ENCODE measurements around the gene TEKT3. TPM values are rescaled to one million over a fixed set of nuclear protein-coding genes. Genes with fewer than 3 reads are reported as not detected.

Gene TEKT3
- total RNA-seq, 6 experiments from 2014 or later, result not detected

GRCh38 chr17:15270628-15271381 lies 70.6 kb downstream of the TEKT3 start:
- intact Hi-C loops (cut with DNase I), result loop anchor here in 1 of 2 donors (5.0 kb wide), 1 partner anchor 236 kb away; no protein-coding TSS in a partner anchor
- WGBS (ENCODE audit: insufficient coverage, low coverage, low lambda C conversion rate, missing lambda C conversion rate), result 81% methylated on average over 6 of the region's 9 CpGs

GRCh38 chr17:15269780-15270089 lies 71.7 kb downstream of the TEKT3 start:
- no peak for DNase-seq
- H3K27ac ChIP-seq, result no peak overlapping the region
- ATAC-seq, result peak; percentile 16 to 50 (median 22)
- 54% methylated on average over 5 of the region's 5 CpGs for WGBS (ENCODE audit: insufficient coverage, low coverage, low lambda C conversion rate, missing lambda C conversion rate)
- H3K4me1 ChIP-seq, result no peaks in the 10 kb centered on the region
- TF ChIP-seq CTCF (IDR thresholded peaks at IDR 0.05), result no peak
- no peak for TF ChIP-seq POLR2A (IDR thresholded peaks at IDR 0.05)
- H3K4me3 ChIP-seq, result no peak overlapping the region
- no peaks in the 10 kb centered on the region for H3K27me3 ChIP-seq
- intact Hi-C loops (cut with DNase I), result loop anchor here (5.0 to 10.0 kb wide), 2 partner anchors 235 to 238 kb away; no protein-coding TSS in a partner anchor
- H3K36me3 ChIP-seq, result no peaks in the 10 kb centered on the region
- H3K9me3 ChIP-seq, result no peaks in the 10 kb centered on the region

More at GRCh38 chr17:15270628-15271381, 70.6 kb downstream of the TEKT3 start:
- Histone ChIP-seq H3K36me3 (no peaks in the 10 kb centered on the region), H3K27me3 (no peaks in the 10 kb centered on the region), H3K4me1 (no peaks in the 10 kb centered on the region), H3K4me3 (no peak overlapping the region), H3K9me3 (no peaks in the 10 kb centered on the region), H3K27ac (no peak overlapping the region)
- TF ChIP-seq CTCF (IDR thresholded peaks at IDR 0.05), result no peak
- TF ChIP-seq POLR2A (IDR thresholded peaks at IDR 0.05), result no peak
- ATAC-seq (no peak), DNase-seq (no peak)

GRCh38 chr17:15269087-15269779 lies 72.2 kb downstream of the TEKT3 start:
- no peak for TF ChIP-seq POLR2A (IDR thresholded peaks at IDR 0.05)
- no peak for TF ChIP-seq CTCF (IDR thresholded peaks at IDR 0.05)
- Histone ChIP-seq H3K36me3 (no peaks in the 10 kb centered on the region), H3K27me3 (no peaks in the 10 kb centered on the region), H3K4me3 (no peak overlapping the region), H3K9me3 (no peaks in the 10 kb centered on the region), H3K27ac (no peak overlapping the region), H3K4me1 (no peaks in the 10 kb centered on the region)
- intact Hi-C loops (cut with DNase I), result loop anchor here in 1 of 2 donors (10.0 kb wide), 1 partner anchor 236 kb away; no protein-coding TSS in a partner anchor
- ATAC-seq, result no peak
- 45% methylated on average over 7 of the region's 7 CpGs for WGBS (ENCODE audit: insufficient coverage, low coverage, low lambda C conversion rate, missing lambda C conversion rate)
- DNase-seq, result no peak

DNA sequence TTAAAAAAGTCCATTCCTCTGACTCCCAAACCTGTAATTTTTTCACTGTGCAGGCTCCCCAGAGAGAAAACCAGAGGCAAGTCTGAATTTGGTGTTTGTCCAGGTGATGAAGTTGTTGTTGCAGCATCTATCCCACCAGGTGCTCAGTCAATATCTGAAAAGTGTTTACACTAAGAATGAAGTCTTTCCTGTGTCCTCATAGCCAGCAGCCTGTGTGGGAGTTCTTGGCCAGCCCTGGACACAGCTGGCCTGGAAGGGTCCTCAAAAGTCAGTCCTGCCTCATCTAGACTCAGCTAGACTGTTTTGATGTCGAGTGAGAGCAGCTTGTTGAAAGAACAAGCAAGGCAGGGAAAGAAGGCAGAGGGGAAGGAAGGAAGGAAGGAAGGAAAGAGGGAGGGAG lies 72.9 kb downstream of the TEKT3 start:
- no peaks in the 10 kb centered on the region for H3K9me3 ChIP-seq
- no peak overlapping the region for H3K4me3 ChIP-seq
- 14% methylated on average over 1 of the region's 1 CpG for WGBS (ENCODE audit: insufficient coverage, low coverage, low lambda C conversion rate, missing lambda C conversion rate)
- DNase-seq, result no peak
- H3K27me3 ChIP-seq, result no peaks in the 10 kb centered on the region
- intact Hi-C loops (cut with DNase I), result loop anchor here in 1 of 2 donors (10.0 kb wide), 1 partner anchor 236 kb away; no protein-coding TSS in a partner anchor
- no peaks in the 10 kb centered on the region for H3K36me3 ChIP-seq
- no peaks in the 10 kb centered on the region for H3K4me1 ChIP-seq
- H3K27ac ChIP-seq, result no peak overlapping the region
- TF ChIP-seq POLR2A (IDR thresholded peaks at IDR 0.05), result no peak
- TF ChIP-seq CTCF (IDR thresholded peaks at IDR 0.05), result no peak
- no peak for ATAC-seq
